Neuronal stem cell (in vitro differentiated cells): ENCODE results near the gene MYO1H.
"Not testable (repeated sequence)": the region's sequence is repeated elsewhere in the genome, so short reads cannot be mapped to it uniquely, and the experiment has no call there.

Experiments
- DNase-seq: peaks from one replicate; pipeline ENCODE4 v3.0.0-alpha.2; 2013; ENCODE audit warnings: low spot score
- H2AFZ ChIP-seq: one replicate; pipeline ENCODE4 v1.6.1; 2013; ENCODE audit warnings: mild to moderate bottlenecking, low read length, inconsistent platforms
- H2AK5ac ChIP-seq: 2 replicates; pipeline ENCODE4 v1.6.1; 2013; ENCODE audit warnings: low read depth, mild to moderate bottlenecking, inconsistent platforms, low read length, moderate library complexity, mixed read lengths
- H2BK120ac ChIP-seq: 2 replicates; pipeline ENCODE4 v1.6.1; 2013; ENCODE audit warnings: low read depth, mild to moderate bottlenecking, inconsistent platforms, low read length, moderate library complexity, mixed read lengths
- H2BK12ac ChIP-seq: one replicate; pipeline ENCODE4 v1.6.1; 2013; ENCODE audit warnings: low read length, inconsistent platforms
- H2BK15ac ChIP-seq: 2 replicates; pipeline ENCODE4 v1.6.1; 2013; ENCODE audit warnings: mild to moderate bottlenecking, low read length, inconsistent platforms, mixed read lengths
- H2BK5ac ChIP-seq: one replicate; pipeline ENCODE4 v1.6.1; 2013; ENCODE audit warnings: inconsistent platforms, mild to moderate bottlenecking, low read length, moderate library complexity
- H3K14ac ChIP-seq: one replicate; pipeline ENCODE4 v1.6.1; 2013; ENCODE audit warnings: low read length, inconsistent platforms
- H3K18ac ChIP-seq: 2 replicates; pipeline ENCODE4 v1.6.1; 2013; ENCODE audit warnings: low read length, inconsistent platforms
- H3K23ac ChIP-seq: 2 replicates; pipeline ENCODE4 v1.6.1; 2013; ENCODE audit warnings: low read depth, mild to moderate bottlenecking, mixed read lengths, low read length, inconsistent platforms; ENCODE audit not compliant: poor library complexity
- H3K27ac ChIP-seq: replicated peaks from 3 replicates; pipeline ENCODE4 v1.5.1; 2013; ENCODE audit warnings: low read length, inconsistent platforms
- H3K27me3 ChIP-seq, 3 experiments: 2 replicates each; pipeline ENCODE4 v1.6.1; 2013; ENCODE audit warnings: low read length in 3 of 3, mild to moderate bottlenecking in 2 of 3, inconsistent platforms in 1 of 3, low read depth in 1 of 3, mixed read lengths in 1 of 3, moderate library complexity in 1 of 3; ENCODE audit not compliant: control insufficient read depth in 3 of 3, insufficient read depth in 3 of 3
- H3K36me3 ChIP-seq, 2 donors: replicated peaks in 1 of 2; 2 replicates each; pipeline ENCODE4 v1.6.1; 2013; ENCODE audit warnings: low read length in 2 of 2; ENCODE audit not compliant: control insufficient read depth in 2 of 2, insufficient read depth in 2 of 2
- H3K4ac ChIP-seq: 2 replicates; pipeline ENCODE4 v1.6.1; 2013; ENCODE audit warnings: inconsistent platforms, mild to moderate bottlenecking, low read length, moderate library complexity
- H3K4me1 ChIP-seq, 2 donors: 1 replicate in 1 of 2; 2 replicates in 1 of 2; pipeline ENCODE4 v1.6.1; 2013; ENCODE audit warnings: low read length in 2 of 2, low read depth in 1 of 2; ENCODE audit not compliant: control insufficient read depth in 2 of 2, insufficient read depth in 1 of 2
- H3K4me2 ChIP-seq: one replicate; pipeline ENCODE4 v1.6.1; 2013; ENCODE audit warnings: mild to moderate bottlenecking, low read length, inconsistent platforms; ENCODE audit not compliant: insufficient read depth, poor library complexity, severe bottlenecking
- H3K4me3 ChIP-seq, 2 donors: 2 replicates each; pipeline ENCODE4 v1.5.1; 2013; ENCODE audit warnings: low read length in 2 of 2, mild to moderate bottlenecking in 2 of 2, inconsistent platforms in 1 of 2, moderate library complexity in 1 of 2
- H3K79me1 ChIP-seq: one replicate; pipeline ENCODE4 v1.6.1; 2013; ENCODE audit warnings: low read depth, mild to moderate bottlenecking, inconsistent platforms, low read length, moderate library complexity
- H3K9ac ChIP-seq: one replicate; pipeline ENCODE4 v1.6.1; 2013; ENCODE audit warnings: mild to moderate bottlenecking, low read depth, low read length, inconsistent platforms; ENCODE audit not compliant: poor library complexity
- H3K9me3 ChIP-seq, 2 donors: replicated peaks in 1 of 2; 2 replicates each; pipeline versions ENCODE3 to v1.6.1; 2013; ENCODE audit warnings: low read length in 2 of 2, mild to moderate bottlenecking in 2 of 2, inconsistent platforms in 1 of 2, low read depth in 1 of 2, mixed read lengths in 1 of 2, moderate library complexity in 1 of 2; ENCODE audit not compliant: control insufficient read depth in 2 of 2, insufficient read depth in 1 of 2
- H4K8ac ChIP-seq: one replicate; pipeline ENCODE4 v1.6.1; 2013; ENCODE audit warnings: low read depth, mild to moderate bottlenecking, inconsistent platforms, low read length, moderate library complexity
- H4K91ac ChIP-seq: one replicate; pipeline ENCODE4 v1.6.1; 2013; ENCODE audit warnings: low read length, low read depth, mild to moderate bottlenecking, inconsistent platforms; ENCODE audit not compliant: poor library complexity
- WGBS, 2 donors: extraction: QIAGEN DNeasy Blood & Tissue Kit; methylation state at CpG; one replicate each; pipeline ENCODE4 v1.1.7; 2013; ENCODE audit warnings: missing lambda C conversion rate in 2 of 2, mixed read lengths in 1 of 2; ENCODE audit not compliant: insufficient read length in 2 of 2, insufficient replicate concordance in 1 of 2; ENCODE audit errors: extremely low coverage in 2 of 2; 5-methylcytosine and 5-hydroxymethylcytosine counted together

Gene MYO1H

GRCh38 chr12:109422251-109422650 is 74.6 kb downstream of the MYO1H start:
- no peak overlapping the region for H2BK12ac ChIP-seq
- H3K36me3 ChIP-seq, result no peaks in the 10 kb centered on the region
- no peak overlapping the region for H4K91ac ChIP-seq
- no peak overlapping the region for H2BK120ac ChIP-seq
- WGBS, 2 donors, result no CpG with 5 or more reads among the region's 10 CpGs
- H3K9ac ChIP-seq, result no peak overlapping the region
- H3K4me3 ChIP-seq, result no peak overlapping the region
- no peak for DNase-seq
- H2BK5ac ChIP-seq, result no peak overlapping the region
- H2BK15ac ChIP-seq, result no peak overlapping the region
- H3K9me3 ChIP-seq, result no peaks in the 10 kb centered on the region
- H2AK5ac ChIP-seq, result no peak overlapping the region
- no peak overlapping the region for H3K23ac ChIP-seq
- H3K4me1 ChIP-seq, result no peaks in the 10 kb centered on the region
- H3K27me3 ChIP-seq, result no peaks in the 10 kb centered on the region
- no peak overlapping the region for H4K8ac ChIP-seq
- peak overlapping the region; percentile 46 for H2AFZ ChIP-seq
- no peak overlapping the region for H3K4me2 ChIP-seq
- no peak overlapping the region for H3K14ac ChIP-seq
- no peak overlapping the region for H3K27ac ChIP-seq
- H3K79me1 ChIP-seq, result no peaks in the 10 kb centered on the region
- no peak overlapping the region for H3K18ac ChIP-seq
- no peak overlapping the region for H3K4ac ChIP-seq

- Histone ChIP-seq H2AFZ (no peak overlapping the region), H2BK5ac (no peak overlapping the region), H3K23ac (no peak overlapping the region), H4K91ac (no peak overlapping the region), H3K27me3 (no peaks in the 10 kb centered on the region), H2BK12ac (no peak overlapping the region), H3K27ac (no peak overlapping the region), H3K9ac (no peak overlapping the region), H3K36me3 (no peaks in the 10 kb centered on the region), H2BK15ac (no peak overlapping the region), H3K18ac (no peak overlapping the region), H4K8ac (no peak overlapping the region), H3K9me3 (no peaks in the 10 kb centered on the region), H3K14ac (no peak overlapping the region), H3K4ac (no peak overlapping the region), H3K79me1 (no peaks in the 10 kb centered on the region), H2BK120ac (no peak overlapping the region), H3K4me3 (no peak overlapping the region), H2AK5ac (no peak overlapping the region), H3K4me1 (no peaks in the 10 kb centered on the region), H3K4me2 (no peak overlapping the region)
- DNase-seq, result no peak
- WGBS, 2 donors, result no CpG with 5 or more reads among the region's 9 CpGs
Observed at GRCh38 chr12:109423392-109423791, 75.7 kb downstream of the MYO1H start.

GRCh38 chr12:109428037-109428629 is 80.4 kb downstream of the MYO1H start:
- Histone ChIP-seq H3K9ac (no peak overlapping the region), H2BK120ac (no peak overlapping the region), H3K4ac (no peak overlapping the region), H2BK12ac (no peak overlapping the region), H4K8ac (no peak overlapping the region), H3K23ac (no peak overlapping the region), H3K9me3 (peaks cover 0 to 8% of the 10 kb centered on the region in 2 donors), H3K14ac (no peak overlapping the region), H2AK5ac (no peak overlapping the region), H2BK15ac (no peak overlapping the region), H3K27ac (no peak overlapping the region), H3K4me1 (no peaks in the 10 kb centered on the region), H3K27me3 (no peaks in the 10 kb centered on the region), H3K18ac (no peak overlapping the region), H3K4me2 (no peak overlapping the region), H2BK5ac (no peak overlapping the region), H3K4me3 (no peak overlapping the region), H2AFZ (no peak overlapping the region), H3K36me3 (no peaks in the 10 kb centered on the region), H3K79me1 (no peaks in the 10 kb centered on the region), H4K91ac (no peak overlapping the region)
- no CpG with 5 or more reads among the region's 8 CpGs for WGBS, 2 donors
- DNase-seq, result peak; percentile 27

GRCh38 chr12:109428804-109429203 is 81.1 kb downstream of the MYO1H start:
- H3K27ac ChIP-seq, H2BK12ac ChIP-seq, DNase-seq, H3K36me3 ChIP-seq, H3K4ac ChIP-seq, H3K23ac ChIP-seq, H3K9ac ChIP-seq, H3K27me3 ChIP-seq, H4K8ac ChIP-seq, H2BK15ac ChIP-seq, H3K79me1 ChIP-seq, H3K4me3 ChIP-seq, H2AK5ac ChIP-seq, H2AFZ ChIP-seq, H3K4me1 ChIP-seq, H3K4me2 ChIP-seq, H4K91ac ChIP-seq, H2BK120ac ChIP-seq, H3K9me3 ChIP-seq, H2BK5ac ChIP-seq, H3K14ac ChIP-seq, H3K18ac ChIP-seq: not testable (repeated sequence)
- WGBS, 2 donors, result no CpG with 5 or more reads among the region's 3 CpGs
